ENCODE results near the gene UFD1.

The UFD1 gene

GRCh38 chr22:19467912-19468311 is 11.1 kb downstream of the UFD1 start:
- no peaks in the 10 kb centered on the region for H3K9me3 ChIP-seq (ENCODE audit: severe bottlenecking)
- peaks cover 97% of the 10 kb centered on the region for H3K36me3 ChIP-seq (ENCODE audit: low read depth)
- no peaks in the 10 kb centered on the region for H3K27me3 ChIP-seq (ENCODE audit: insufficient read depth, poor library complexity, severe bottlenecking)
- H3K4me1 ChIP-seq (ENCODE audit: insufficient read depth, poor library complexity, severe bottlenecking) = no peaks in the 10 kb centered on the region
- ATAC-seq (ENCODE audit: low read depth) = no peak
- no peak overlapping the region for H3K27ac ChIP-seq (ENCODE audit: poor library complexity, severe bottlenecking)
- no peak overlapping the region for H3K4me3 ChIP-seq (ENCODE audit: severe bottlenecking)
- DNase-seq (ENCODE audit: low spot score) = no peak
- no peak for TF ChIP-seq CTCF (IDR thresholded peaks at IDR 0.05; ENCODE audit: poor library complexity, severe bottlenecking)

- DNase-seq (ENCODE audit: low spot score) (no peak), ATAC-seq (ENCODE audit: low read depth) (no peak)
- no peak for TF ChIP-seq CTCF (IDR thresholded peaks at IDR 0.05; ENCODE audit: poor library complexity, severe bottlenecking)
- no peak overlapping the region for H3K4me3 ChIP-seq (ENCODE audit: severe bottlenecking)
- H3K27ac ChIP-seq (ENCODE audit: poor library complexity, severe bottlenecking) = no peak overlapping the region
- H3K9me3 ChIP-seq (ENCODE audit: severe bottlenecking) = no peaks in the 10 kb centered on the region
- no peaks in the 10 kb centered on the region for H3K27me3 ChIP-seq (ENCODE audit: insufficient read depth, poor library complexity, severe bottlenecking)
- no peaks in the 10 kb centered on the region for H3K4me1 ChIP-seq (ENCODE audit: insufficient read depth, poor library complexity, severe bottlenecking)
- H3K36me3 ChIP-seq (ENCODE audit: low read depth) = peaks cover 94% of the 10 kb centered on the region
These were observed 11.9 kb downstream of the UFD1 start for GRCh38 chr22:19466848-19467752.

- H3K9me3 ChIP-seq (ENCODE audit: severe bottlenecking) = no peaks in the 10 kb centered on the region
- no peak overlapping the region for H3K27ac ChIP-seq (ENCODE audit: poor library complexity, severe bottlenecking)
- DNase-seq (ENCODE audit: low spot score) (no peak), ATAC-seq (ENCODE audit: low read depth) (no peak)
- H3K4me1 ChIP-seq (ENCODE audit: insufficient read depth, poor library complexity, severe bottlenecking) = no peaks in the 10 kb centered on the region
- peaks cover 88% of the 10 kb centered on the region for H3K36me3 ChIP-seq (ENCODE audit: low read depth)
- H3K4me3 ChIP-seq (ENCODE audit: severe bottlenecking) = no peak overlapping the region
- H3K27me3 ChIP-seq (ENCODE audit: insufficient read depth, poor library complexity, severe bottlenecking) = no peaks in the 10 kb centered on the region
- TF ChIP-seq CTCF (IDR thresholded peaks at IDR 0.05; ENCODE audit: poor library complexity, severe bottlenecking) = no peak
These were observed 12.8 kb downstream of the UFD1 start for GRCh38 chr22:19466126-19466716.

- H3K27ac ChIP-seq (ENCODE audit: poor library complexity, severe bottlenecking) = no peak overlapping the region
- H3K36me3 ChIP-seq (ENCODE audit: low read depth) = peaks cover 86% of the 10 kb centered on the region
- no peaks in the 10 kb centered on the region for H3K4me1 ChIP-seq (ENCODE audit: insufficient read depth, poor library complexity, severe bottlenecking)
- no peaks in the 10 kb centered on the region for H3K27me3 ChIP-seq (ENCODE audit: insufficient read depth, poor library complexity, severe bottlenecking)
- H3K9me3 ChIP-seq (ENCODE audit: severe bottlenecking) = no peaks in the 10 kb centered on the region
- no peak for TF ChIP-seq CTCF (IDR thresholded peaks at IDR 0.05; ENCODE audit: poor library complexity, severe bottlenecking)
- DNase-seq (ENCODE audit: low spot score) (no peak), ATAC-seq (ENCODE audit: low read depth) (no peak)
- H3K4me3 ChIP-seq (ENCODE audit: severe bottlenecking) = no peak overlapping the region
These were observed 14.0 kb downstream of the UFD1 start for GRCh38 chr22:19464975-19465374.

GRCh38 chr22:19464546-19464945 is 14.4 kb downstream of the UFD1 start:
- ATAC-seq (ENCODE audit: low read depth) (no peak), DNase-seq (ENCODE audit: low spot score) (no peak)
- no peaks in the 10 kb centered on the region for H3K4me1 ChIP-seq (ENCODE audit: insufficient read depth, poor library complexity, severe bottlenecking)
- H3K4me3 ChIP-seq (ENCODE audit: severe bottlenecking) = no peak overlapping the region
- no peak for TF ChIP-seq CTCF (IDR thresholded peaks at IDR 0.05; ENCODE audit: poor library complexity, severe bottlenecking)
- peaks cover 82% of the 10 kb centered on the region for H3K36me3 ChIP-seq (ENCODE audit: low read depth)
- no peak overlapping the region for H3K27ac ChIP-seq (ENCODE audit: poor library complexity, severe bottlenecking)
- no peaks in the 10 kb centered on the region for H3K9me3 ChIP-seq (ENCODE audit: severe bottlenecking)
- H3K27me3 ChIP-seq (ENCODE audit: insufficient read depth, poor library complexity, severe bottlenecking) = no peaks in the 10 kb centered on the region

Data from RWPE2 (cell line).